ENCODE data around the gene CHRNB1. TPM values are rescaled to one million over a fixed set of nuclear protein-coding genes. Genes with fewer than 3 reads are reported as not detected.

CHRNB1 gene
- total RNA-seq, 8 experiments from 2014 or later, result 2.2 to 13.0 (median 8.0) TPM

DNA sequence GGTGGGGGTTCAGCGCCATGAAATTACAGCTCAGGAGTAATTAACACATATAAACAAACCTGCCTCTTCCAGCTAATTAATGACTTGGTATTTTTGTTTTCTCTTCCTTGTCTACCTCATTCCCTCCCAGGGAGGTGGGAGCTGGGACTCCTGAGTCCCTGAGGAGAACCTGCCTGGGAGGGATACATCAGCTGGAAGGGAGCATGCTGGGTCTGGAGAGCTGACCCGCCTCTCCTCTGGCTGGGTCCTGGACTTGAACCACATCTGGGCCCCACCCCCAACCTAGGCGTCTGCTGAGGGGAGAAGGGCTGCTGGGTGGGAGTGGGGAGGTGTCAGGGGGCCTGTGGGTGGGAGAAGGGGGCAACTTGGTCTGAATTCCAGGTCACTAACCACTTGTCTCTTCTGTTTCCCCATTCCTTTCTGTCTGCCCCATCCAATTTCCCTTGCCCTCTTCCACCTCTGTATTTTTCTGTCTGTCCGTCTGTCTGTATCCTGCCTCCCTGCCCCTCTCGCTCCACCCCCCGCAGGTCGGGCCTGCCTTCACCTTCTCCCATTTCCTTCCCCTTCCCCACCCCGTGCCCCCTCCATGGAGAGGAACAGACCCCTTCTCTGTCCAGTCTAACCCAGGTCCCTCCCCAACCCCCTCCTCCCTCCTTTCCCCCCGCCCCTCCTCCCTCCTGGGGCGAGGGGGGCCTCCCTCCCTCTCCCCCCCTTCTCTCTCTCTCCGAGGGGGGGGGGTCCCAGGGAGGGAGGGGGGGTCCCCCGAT, 37.2 kb upstream of the CHRNB1 start, which contains the start of gene NLGN2:
NLGN2 (plus strand) TSS at position 361 of the 767 bp plus-strand sequence. CDS start 411 bp downstream, outside the sequence.
- H3K27ac ChIP-seq, result no peak within 1 kb of the TSS
- in situ Hi-C loops (cut with MboI; ENCODE audit: low pct_unique_long_range_greater_than_20kb in 2 of 9, low sequenced_read_pairs in 9 of 9, unreplicated experiment in 9 of 9), result no loop called here
- H3K4me1 ChIP-seq (replicated peaks in 1 of 2), result peaks cover 16 to 21% of the 10 kb centered on the region in 2 donors
- 60 to 86% methylated on average over 1 of the region's 12 CpGs; no CpG with 5 or more reads in 8 of the 10 experiments for WGBS, 10 experiments
- H3K4me3 ChIP-seq, result peak within 1 kb of the TSS; percentile 59 to 88 (median 65)
- no peak for ATAC-seq (replicated peaks in 6 of 8)

- Histone ChIP-seq H3K27ac (no peak overlapping the region), H3K4me1 (replicated peaks in 1 of 2) (peaks cover 10 to 16% of the 10 kb centered on the region in 2 donors), H3K4me3 (no peak overlapping the region)
- WGBS, 10 experiments, result 80 to 96% (median 95%) methylated on average over 2 to 15 of the region's 58 CpGs; no CpG with 5 or more reads in 7 of the 10 experiments
- ATAC-seq (replicated peaks in 6 of 8), result no peak
- in situ Hi-C loops (cut with MboI; ENCODE audit: low pct_unique_long_range_greater_than_20kb in 2 of 9, low sequenced_read_pairs in 9 of 9, unreplicated experiment in 9 of 9), result no loop called here
Observed at GRCh38 chr17:7408252-7408727, 36.6 kb upstream of the CHRNB1 start.

GRCh38 chr17:7408863-7409262, 36.0 kb upstream of the CHRNB1 start:
- H3K4me1 ChIP-seq (replicated peaks in 1 of 2), result peaks cover 10 to 16% of the 10 kb centered on the region in 2 donors
- whole genome bisulfite sequencing, 10 experiments, result no CpG with 5 or more reads among the region's 6 CpGs
- no peak overlapping the region for H3K27ac ChIP-seq
- in situ Hi-C loops (cut with MboI; ENCODE audit: low pct_unique_long_range_greater_than_20kb in 2 of 9, low sequenced_read_pairs in 9 of 9, unreplicated experiment in 9 of 9), result no loop called here
- ATAC-seq (replicated peaks in 6 of 8), result no peak
- H3K4me3 ChIP-seq, result no peak overlapping the region

DNA sequence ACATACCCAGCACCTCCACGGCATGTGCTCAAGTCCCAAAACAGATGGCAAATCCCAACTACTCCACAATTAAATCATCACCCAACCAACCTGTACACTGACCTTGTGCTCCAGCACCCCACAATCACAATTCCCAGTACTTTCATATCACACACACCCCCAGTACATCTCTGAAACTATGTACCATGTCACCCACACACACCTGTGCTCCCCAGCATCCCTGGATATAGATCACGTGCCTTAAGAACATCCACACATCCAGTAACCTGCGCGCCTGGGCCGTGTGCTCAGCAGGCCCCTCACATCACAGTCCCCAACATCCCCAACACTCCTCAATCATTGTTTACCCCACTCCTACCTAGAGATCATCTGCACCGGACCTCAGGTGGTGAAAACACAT, 35.1 kb upstream of the CHRNB1 start:
- ATAC-seq (replicated peaks in 6 of 8), result no peak
- H3K27ac ChIP-seq, result no peak overlapping the region
- 90 to 100% (median 100%) methylated on average over 1 to 2 of the region's 6 CpGs; no CpG with 5 or more reads in 7 of the 10 experiments for WGBS, 10 experiments
- peaks cover 10 to 16% of the 10 kb centered on the region in 2 donors for H3K4me1 ChIP-seq (replicated peaks in 1 of 2)
- in situ Hi-C loops (cut with MboI; ENCODE audit: low pct_unique_long_range_greater_than_20kb in 2 of 9, low sequenced_read_pairs in 9 of 9, unreplicated experiment in 9 of 9), result no loop called here
- no peak overlapping the region for H3K4me3 ChIP-seq

DNA sequence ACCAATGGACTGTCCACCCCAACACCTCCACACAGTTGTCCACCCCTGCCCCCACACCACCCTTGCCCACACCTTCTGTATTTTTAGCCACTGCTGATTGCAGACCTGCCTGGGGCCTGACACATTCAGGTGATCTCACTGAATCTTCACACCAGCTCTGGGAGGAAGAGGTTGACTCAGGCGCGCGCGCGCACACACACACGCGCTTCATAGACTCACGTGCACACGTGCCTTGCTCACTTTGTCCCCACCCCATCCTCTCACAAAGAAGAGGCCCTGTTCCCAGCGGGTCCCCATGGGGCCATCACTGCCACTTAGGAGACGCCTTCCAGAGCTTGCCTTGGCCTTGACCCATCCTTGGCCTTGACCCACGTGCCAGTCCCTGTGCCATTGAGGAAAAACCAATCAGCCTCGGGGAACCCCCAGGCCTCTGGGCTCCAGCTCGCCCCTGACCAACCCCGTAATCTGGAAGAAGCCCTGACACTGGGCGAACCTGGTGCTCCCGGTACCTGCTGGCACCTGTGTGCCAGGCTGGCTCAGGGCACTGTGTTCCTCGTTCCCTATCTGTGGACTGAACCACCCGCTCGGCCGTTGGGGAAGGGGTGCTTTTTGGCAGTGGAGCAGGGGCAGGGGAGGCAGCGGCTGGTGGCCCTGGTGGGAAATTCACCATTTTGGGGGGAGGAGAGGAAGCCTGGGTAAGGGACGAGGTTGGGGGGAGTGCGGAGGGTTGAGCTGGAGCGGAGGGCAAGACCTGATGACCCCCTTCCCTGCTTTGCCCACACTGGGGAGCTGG, 34.0 kb upstream of the CHRNB1 start:
- no peak for ATAC-seq (replicated peaks in 6 of 8)
- 64 to 100% (median 93%) methylated on average over 2 to 12 of the region's 25 CpGs; no CpG with 5 or more reads in 6 of the 10 experiments for WGBS, 10 experiments
- Histone ChIP-seq H3K27ac (no peak overlapping the region), H3K4me1 (replicated peaks in 1 of 2) (peaks cover 10 to 16% of the 10 kb centered on the region in 2 donors), H3K4me3 (no peak overlapping the region)
- in situ Hi-C loops (cut with MboI; ENCODE audit: low pct_unique_long_range_greater_than_20kb in 2 of 9, low sequenced_read_pairs in 9 of 9, unreplicated experiment in 9 of 9), result no loop called here

DNA sequence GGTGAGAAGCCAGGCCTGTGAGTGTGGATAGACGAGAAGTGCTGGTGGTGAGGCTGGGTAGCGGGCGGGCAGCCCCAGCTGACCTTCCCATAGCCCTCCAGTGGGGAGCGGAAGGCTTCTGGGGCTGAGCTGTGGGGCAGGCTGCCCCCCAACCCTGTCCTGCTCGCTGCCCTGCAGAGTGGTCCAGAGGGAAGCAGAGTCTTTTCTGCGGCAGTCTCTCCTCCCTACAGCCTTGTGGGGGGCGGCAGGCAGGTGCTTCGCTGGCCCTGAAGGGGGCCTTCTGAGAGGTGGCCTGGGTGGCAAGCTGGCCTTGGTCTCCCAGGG, 33.5 kb upstream of the CHRNB1 start:
- Histone ChIP-seq H3K4me3 (no peak overlapping the region), H3K4me1 (replicated peaks in 1 of 2) (peaks cover 10 to 12% of the 10 kb centered on the region in 2 donors), H3K27ac (no peak overlapping the region)
- ATAC-seq (replicated peaks in 6 of 8), result no peak
- in situ Hi-C loops (cut with MboI; ENCODE audit: low pct_unique_long_range_greater_than_20kb in 2 of 9, low sequenced_read_pairs in 9 of 9, unreplicated experiment in 9 of 9), result no loop called here
- WGBS, 10 experiments, result 92 to 100% methylated on average over 2 to 4 of the region's 8 CpGs; no CpG with 5 or more reads in 8 of the 10 experiments

GRCh38 chr17:7413346-7413985, 31.4 kb upstream of the CHRNB1 start:
- 60 to 100% (median 95%) methylated on average over 1 to 2 of the region's 6 CpGs; no CpG with 5 or more reads in 6 of the 10 experiments for WGBS, 10 experiments
- peak in 2 of 8 experiments; percentile 28 to 31 for ATAC-seq (replicated peaks in 6 of 8)
- no peak overlapping the region for H3K27ac ChIP-seq

GRCh38 chr17:7414837-7415236, 30.0 kb upstream of the CHRNB1 start:
- Histone ChIP-seq H3K4me3 (no peak overlapping the region), H3K4me1 (replicated peaks in 1 of 2) (peaks cover 17 to 18% of the 10 kb centered on the region in 2 donors), H3K27ac (no peak overlapping the region)
- in situ Hi-C loops (cut with MboI; ENCODE audit: low pct_unique_long_range_greater_than_20kb in 2 of 9, low sequenced_read_pairs in 9 of 9, unreplicated experiment in 9 of 9), result no loop called here
- WGBS, 10 experiments, result 88 to 98% (median 92%) methylated on average over 7 to 8 of the region's 14 CpGs; no CpG with 5 or more reads in 7 of the 10 experiments
- ATAC-seq (replicated peaks in 6 of 8), result no peak

More at GRCh38 chr17:7413346-7413985, 31.4 kb upstream of the CHRNB1 start:
- Histone ChIP-seq H3K4me3 (no peak overlapping the region), H3K4me1 (replicated peaks in 1 of 2) (peaks cover 4% of the 10 kb centered on the region in 2 donors)
- in situ Hi-C loops (cut with MboI; ENCODE audit: low pct_unique_long_range_greater_than_20kb in 2 of 9, low sequenced_read_pairs in 9 of 9, unreplicated experiment in 9 of 9), result no loop called here

- ATAC-seq (replicated peaks in 6 of 8), result no peak
- H3K4me1 ChIP-seq (replicated peaks in 1 of 2), result peaks cover 27% of the 10 kb centered on the region in 2 donors
- 87 to 100% (median 98%) methylated on average over 2 to 8 of the region's 23 CpGs; no CpG with 5 or more reads in 7 of the 10 experiments for WGBS, 10 experiments
- H3K4me3 ChIP-seq, result no peak overlapping the region
- H3K27ac ChIP-seq, result no peak overlapping the region
- in situ Hi-C loops (cut with MboI; ENCODE audit: low pct_unique_long_range_greater_than_20kb in 2 of 9, low sequenced_read_pairs in 9 of 9, unreplicated experiment in 9 of 9), result no loop called here
Observed at GRCh38 chr17:7415784-7416183, 29.1 kb upstream of the CHRNB1 start.

- Histone ChIP-seq H3K4me1 (replicated peaks in 1 of 2) (peaks cover 27 to 32% of the 10 kb centered on the region in 2 donors), H3K27ac (no peak overlapping the region), H3K4me3 (no peak overlapping the region)
- ATAC-seq (replicated peaks in 6 of 8), result no peak
- 53 to 80% (median 68%) methylated on average over 1 to 4 of the region's 6 CpGs; no CpG with 5 or more reads in 5 of the 10 experiments for WGBS, 10 experiments
- in situ Hi-C loops (cut with MboI; ENCODE audit: low pct_unique_long_range_greater_than_20kb in 2 of 9, low sequenced_read_pairs in 9 of 9, unreplicated experiment in 9 of 9), result no loop called here
Observed at GRCh38 chr17:7416323-7416722, 28.5 kb upstream of the CHRNB1 start.

- in situ Hi-C loops (cut with MboI; ENCODE audit: low pct_unique_long_range_greater_than_20kb in 2 of 9, low sequenced_read_pairs in 9 of 9, unreplicated experiment in 9 of 9), result no loop called here
- H3K27ac ChIP-seq, result no peak overlapping the region
- peak in 1 of 8 experiments; percentile 10 for ATAC-seq (replicated peaks in 6 of 8)
- no peak overlapping the region for H3K4me3 ChIP-seq
- peaks cover 27 to 32% of the 10 kb centered on the region in 2 donors for H3K4me1 ChIP-seq (replicated peaks in 1 of 2)
- WGBS, 10 experiments, result 100% methylated on average over 1 to 3 of the region's 54 CpGs; no CpG with 5 or more reads in 8 of the 10 experiments
Observed at GRCh38 chr17:7417056-7417655, 27.7 kb upstream of the CHRNB1 start.

GRCh38 chr17:7418472-7419152, 26.2 kb upstream of the CHRNB1 start:
- H3K27ac ChIP-seq, result peak overlapping the region in 1 of 2 donors; percentile 7
- H3K4me3 ChIP-seq, result no peak overlapping the region
- WGBS, 10 experiments, result 0 to 80% (median 50%) methylated on average over 1 to 3 of the region's 18 CpGs; no CpG with 5 or more reads in 6 of the 10 experiments
- ATAC-seq (replicated peaks in 6 of 8), result no peak
- H3K4me1 ChIP-seq (replicated peaks in 1 of 2), result peaks cover 27 to 33% of the 10 kb centered on the region in 2 donors
- in situ Hi-C loops (cut with MboI; ENCODE audit: low pct_unique_long_range_greater_than_20kb in 2 of 9, low sequenced_read_pairs in 9 of 9, unreplicated experiment in 9 of 9), result no loop called here
